SK-N-SH treated with all-trans-retinoic acid at 6 μM for 48 hours (cell line): ENCODE results near the gene ZNF783.

Source experiments
- PPARA ChIP-seq: fragments of 250-450 bp; sonication (Bioruptor Pico); IDR thresholded peaks from 2 replicates; pipeline ENCODE4 v1.5.0; 2020; ENCODE audit warnings: mild to moderate bottlenecking, borderline replicate concordance
- ZNF70 ChIP-seq: fragments of 450-650 bp; formaldehyde crosslinking; IDR thresholded peaks from 2 replicates; pipeline ENCODE4 v1.5.0; 2020; ENCODE audit warnings: mild to moderate bottlenecking, moderate library complexity
- TF ChIP-seq, protein P1 (sequence below): fragments of 250-450 bp; sonication (Bioruptor Pico); IDR thresholded peaks from 2 replicates; pipeline ENCODE4 v1.8.0; 2021; ENCODE audit warnings: low read depth, mild to moderate bottlenecking, moderate library complexity, borderline replicate concordance

DNA sequence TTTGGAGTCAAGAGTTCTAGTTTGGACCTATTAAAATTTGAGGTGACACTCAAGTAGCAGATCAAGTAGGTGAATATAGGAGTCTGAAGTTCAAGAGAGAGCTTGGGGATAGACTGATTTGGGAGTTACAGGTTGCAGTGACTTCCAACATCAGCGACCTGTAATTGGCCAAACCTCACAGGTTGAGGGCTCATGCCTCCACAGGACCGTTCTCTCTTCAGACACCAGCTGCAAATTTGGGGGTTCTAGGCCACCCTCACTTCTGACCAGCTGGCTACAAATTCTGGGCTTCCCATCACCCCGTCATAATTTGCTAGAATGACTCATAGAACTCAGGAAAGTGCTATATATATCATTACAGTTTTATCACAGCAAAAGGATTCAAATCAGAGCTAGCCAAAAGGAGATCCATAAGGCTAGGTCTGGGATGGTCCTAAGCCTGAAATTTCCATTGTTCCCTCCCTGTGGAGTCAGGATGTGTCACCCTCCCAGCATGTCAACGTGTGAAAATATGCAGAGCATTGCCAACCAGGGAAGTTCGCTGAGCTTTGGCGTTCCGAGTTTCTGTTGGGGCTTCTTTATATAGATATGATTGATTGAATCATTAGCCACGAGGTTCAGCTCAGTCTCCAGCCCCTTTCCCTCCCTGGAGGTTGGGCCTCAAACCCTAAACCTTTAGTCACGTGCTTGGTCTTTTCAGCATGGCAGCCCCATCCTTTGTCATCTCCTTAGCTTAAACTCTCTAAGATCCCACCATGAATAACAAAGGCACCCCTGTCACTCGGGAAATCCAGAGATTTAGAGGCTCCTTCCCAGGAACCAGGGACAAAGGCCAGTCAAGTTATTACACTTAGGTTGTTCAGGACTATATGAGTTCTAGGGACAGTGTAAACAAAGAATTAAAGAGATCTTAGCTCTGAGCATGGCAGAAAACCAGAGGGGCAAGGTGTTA lies 43.3 kb upstream of the ZNF783 start:
- TF ChIP-seq PPARA (CRISPR knock-in tag) (no peak), ZNF70 (CRISPR knock-in tag) (no peak)
- TF ChIP-seq, protein P1, sequence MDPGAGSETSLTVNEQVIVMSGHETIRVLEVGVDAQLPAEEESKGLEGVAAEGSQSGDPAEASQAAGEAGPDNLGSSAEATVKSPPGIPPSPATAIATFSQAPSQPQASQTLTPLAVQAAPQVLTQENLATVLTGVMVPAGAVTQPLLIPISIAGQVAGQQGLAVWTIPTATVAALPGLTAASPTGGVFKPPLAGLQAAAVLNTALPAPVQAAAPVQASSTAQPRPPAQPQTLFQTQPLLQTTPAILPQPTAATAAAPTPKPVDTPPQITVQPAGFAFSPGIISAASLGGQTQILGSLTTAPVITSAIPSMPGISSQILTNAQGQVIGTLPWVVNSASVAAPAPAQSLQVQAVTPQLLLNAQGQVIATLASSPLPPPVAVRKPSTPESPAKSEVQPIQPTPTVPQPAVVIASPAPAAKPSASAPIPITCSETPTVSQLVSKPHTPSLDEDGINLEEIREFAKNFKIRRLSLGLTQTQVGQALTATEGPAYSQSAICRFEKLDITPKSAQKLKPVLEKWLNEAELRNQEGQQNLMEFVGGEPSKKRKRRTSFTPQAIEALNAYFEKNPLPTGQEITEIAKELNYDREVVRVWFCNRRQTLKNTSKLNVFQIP (CRISPR knock-in tag): no peak
